GM18951 (cell line): ENCODE results near the gene PGLYRP3.

Experiments
- POLR2A ChIP-seq: IDR thresholded peaks from 4 replicates; pipeline ENCODE4 v1.6.1; 2011; ENCODE audit warnings: mild to moderate bottlenecking; ENCODE audit not compliant: insufficient read length, insufficient read depth; ENCODE audit errors: extremely low read depth
- in situ Hi-C: fragments of 300-500 bp; cut with MboI; formaldehyde crosslinking; loops from one replicate; pipeline ENCODE4 v1.12.0; 2022; ENCODE audit warnings: low sequenced_read_pairs, mixed read lengths, inconsistent platforms; ENCODE audit not compliant: unreplicated experiment

PGLYRP3 gene, protein sequence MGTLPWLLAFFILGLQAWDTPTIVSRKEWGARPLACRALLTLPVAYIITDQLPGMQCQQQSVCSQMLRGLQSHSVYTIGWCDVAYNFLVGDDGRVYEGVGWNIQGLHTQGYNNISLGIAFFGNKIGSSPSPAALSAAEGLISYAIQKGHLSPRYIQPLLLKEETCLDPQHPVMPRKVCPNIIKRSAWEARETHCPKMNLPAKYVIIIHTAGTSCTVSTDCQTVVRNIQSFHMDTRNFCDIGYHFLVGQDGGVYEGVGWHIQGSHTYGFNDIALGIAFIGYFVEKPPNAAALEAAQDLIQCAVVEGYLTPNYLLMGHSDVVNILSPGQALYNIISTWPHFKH

DNA sequence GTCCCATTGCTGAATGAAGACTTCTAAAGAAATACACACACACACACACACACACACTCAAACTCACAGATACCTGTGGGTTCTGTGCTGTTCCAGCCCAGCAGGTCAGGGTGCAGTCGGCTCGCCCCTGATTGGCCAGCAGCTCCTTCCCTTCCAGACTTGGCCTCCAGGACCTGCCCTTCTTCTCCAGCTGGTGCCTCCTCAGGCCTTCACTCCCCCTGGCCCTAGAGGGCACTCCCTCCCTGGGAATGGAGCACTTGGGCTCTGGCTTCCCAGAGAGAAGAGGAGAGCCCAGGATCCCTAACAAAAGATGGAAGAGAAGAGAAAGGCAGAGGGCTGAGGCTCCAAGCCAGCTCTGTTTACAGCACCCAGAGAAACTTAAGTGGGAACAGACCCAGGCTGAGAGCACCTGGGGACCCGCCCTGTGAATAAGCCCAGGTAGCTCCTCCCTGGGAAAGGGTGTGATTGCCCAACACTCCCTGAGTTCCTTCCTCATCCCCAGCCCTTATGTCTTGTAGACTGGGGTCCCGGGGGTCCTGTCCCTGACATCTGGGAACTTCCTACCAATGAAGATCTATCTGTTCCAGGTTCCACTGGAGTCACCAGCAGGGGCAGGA lies at the start of gene PGLYRP3:
Gene PGLYRP3 (minus strand): TSS at position 383 of the 617 bp plus-strand sequence. CDS start 2,287 bp downstream, outside the sequence.
- no peak for TF ChIP-seq POLR2A
- in situ Hi-C loops: no loop called here

DNA sequence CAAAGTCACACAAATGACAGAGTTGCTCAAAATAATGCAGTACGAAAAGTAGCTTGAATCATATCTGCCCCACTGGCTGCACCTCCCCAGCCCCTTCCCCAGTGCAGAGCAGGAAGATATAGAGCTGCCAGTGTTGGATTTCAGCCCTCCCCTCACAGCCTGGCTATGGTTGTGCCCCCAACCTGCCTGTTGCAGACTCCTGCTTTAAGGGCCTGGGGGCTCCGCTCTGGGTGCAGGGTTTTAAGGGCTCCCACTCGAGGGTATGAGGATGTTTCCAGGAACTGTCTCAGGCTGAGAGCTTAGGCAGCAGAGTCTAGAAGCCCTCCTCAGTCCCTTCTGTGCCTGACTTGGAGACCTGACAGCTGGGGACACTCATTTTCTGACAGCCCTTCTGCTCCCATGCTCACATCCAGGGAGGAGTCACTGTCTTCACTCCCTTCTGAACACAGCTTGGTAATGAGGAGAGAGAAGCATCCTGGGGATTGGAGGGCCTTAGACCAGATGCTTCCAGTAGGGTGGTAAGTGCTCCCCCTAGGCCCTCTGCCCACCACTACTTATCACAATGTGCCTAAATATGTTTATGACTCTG lies 49.5 kb upstream of the PGLYRP3 start:
- in situ Hi-C loops: loop anchor here (10.0 kb wide), 1 partner anchor 123 kb away; no protein-coding TSS in a partner anchor
- TF ChIP-seq POLR2A: no peak

DNA sequence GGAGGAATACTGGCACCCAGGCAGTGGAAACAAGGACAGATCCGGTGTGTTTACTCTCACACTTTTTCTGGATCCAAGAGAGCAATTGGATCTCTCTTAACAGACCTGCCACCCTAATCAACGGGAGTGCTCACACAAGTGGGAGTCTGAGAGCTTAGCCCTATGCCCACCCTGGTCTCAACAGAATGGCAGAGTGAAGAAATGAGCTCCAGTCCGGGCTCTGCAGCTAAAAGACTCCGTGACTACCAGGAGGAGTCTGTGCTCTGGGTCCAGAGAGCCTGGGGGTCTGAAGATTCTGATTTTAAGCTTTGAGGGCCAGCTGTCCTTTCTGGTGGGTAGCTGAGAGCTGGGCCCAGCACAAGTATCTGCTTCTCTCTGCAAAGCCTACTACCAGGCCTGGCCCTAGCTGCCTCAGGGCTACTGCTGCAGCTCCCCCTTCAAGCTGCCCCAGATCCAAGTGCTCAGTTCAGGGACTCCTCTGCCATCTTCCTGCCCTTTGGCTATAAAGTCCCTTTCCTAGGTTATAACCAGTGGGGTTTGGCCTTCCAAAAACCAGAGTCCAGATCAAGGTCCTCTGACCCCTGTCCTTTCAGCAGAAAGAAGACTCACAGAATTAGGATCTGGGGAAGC lies 48.8 kb upstream of the PGLYRP3 start:
- TF ChIP-seq POLR2A: no peak
- in situ Hi-C loops: loop anchor here (10.0 kb wide), 1 partner anchor 123 kb away; no protein-coding TSS in a partner anchor

DNA sequence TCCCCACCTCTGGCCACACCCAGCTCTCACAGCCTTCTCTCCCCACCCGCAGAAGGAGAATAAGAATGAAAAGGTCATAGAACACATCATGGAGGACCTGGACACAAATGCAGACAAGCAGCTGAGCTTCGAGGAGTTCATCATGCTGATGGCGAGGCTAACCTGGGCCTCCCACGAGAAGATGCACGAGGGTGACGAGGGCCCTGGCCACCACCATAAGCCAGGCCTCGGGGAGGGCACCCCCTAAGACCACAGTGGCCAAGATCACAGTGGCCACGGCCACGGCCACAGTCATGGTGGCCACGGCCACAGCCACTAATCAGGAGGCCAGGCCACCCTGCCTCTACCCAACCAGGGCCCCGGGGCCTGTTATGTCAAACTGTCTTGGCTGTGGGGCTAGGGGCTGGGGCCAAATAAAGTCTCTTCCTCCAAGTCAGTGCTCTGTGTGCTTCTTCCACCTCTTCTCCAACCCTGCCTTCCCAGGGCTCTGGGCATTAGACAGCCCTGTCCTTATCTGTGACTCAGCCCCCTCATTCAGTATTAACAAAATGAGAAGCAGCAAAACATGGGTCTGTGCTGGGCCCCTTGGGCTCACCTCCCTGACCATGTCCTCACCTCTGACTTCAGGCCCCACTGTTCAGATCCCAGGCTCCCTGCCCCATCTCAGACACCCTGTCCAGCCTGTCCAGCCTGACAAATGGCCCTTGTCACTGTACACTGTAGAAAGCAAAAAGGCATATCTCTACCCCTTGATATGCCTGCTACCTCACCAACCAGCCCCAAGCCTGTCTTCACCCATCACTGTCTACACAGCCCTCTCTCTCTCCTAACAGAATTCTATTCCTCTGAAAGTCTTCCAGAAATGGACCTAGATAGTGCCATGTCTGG lies 48.1 kb upstream of the PGLYRP3 start:
- in situ Hi-C loops: loop anchor here (10.0 kb wide), 1 partner anchor 124 kb away; no protein-coding TSS in a partner anchor
- TF ChIP-seq POLR2A: no peak

DNA sequence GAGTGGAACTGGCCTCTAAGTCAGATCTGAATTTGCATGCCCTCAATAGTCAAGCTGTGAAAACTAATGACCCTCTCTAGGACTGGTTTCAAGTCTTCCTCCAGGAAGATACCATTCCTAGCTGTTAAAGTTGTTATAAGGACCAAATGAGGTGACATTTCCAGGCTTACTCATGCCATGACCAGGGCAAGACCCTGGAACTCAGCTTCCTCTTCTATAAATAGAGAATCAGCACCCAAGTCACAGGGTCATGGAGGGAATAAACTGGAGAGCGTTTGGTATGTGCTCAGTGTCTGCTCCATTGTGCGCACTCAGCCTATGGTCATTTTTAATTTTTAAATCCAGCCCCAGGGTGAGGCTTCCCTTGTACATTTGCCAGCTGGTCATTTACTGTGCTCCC lies 47.4 kb upstream of the PGLYRP3 start:
- TF ChIP-seq POLR2A: no peak
- in situ Hi-C loops: loop anchor here (10.0 kb wide), 1 partner anchor 125 kb away; no protein-coding TSS in a partner anchor

DNA sequence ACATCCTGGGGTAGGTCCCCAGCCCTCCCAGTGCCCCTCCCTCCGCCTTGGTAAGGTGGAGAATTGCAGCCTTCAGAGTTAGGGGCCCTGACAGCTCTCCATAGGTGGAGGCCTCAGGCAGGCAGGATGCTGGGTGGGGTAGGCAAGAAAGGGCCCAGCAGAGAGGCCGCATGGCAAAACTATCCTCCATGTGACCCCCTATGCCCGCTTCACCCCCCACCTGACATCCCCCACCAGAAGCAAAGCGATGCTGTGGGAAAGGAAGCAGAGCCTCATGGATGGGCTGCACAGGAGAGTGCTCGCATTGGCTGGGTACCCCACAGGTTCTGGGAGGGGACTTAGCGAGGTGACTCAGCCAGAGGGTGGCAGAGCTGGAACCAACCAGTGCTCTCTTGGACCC lies 46.5 kb upstream of the PGLYRP3 start:
- no peak for TF ChIP-seq POLR2A
- in situ Hi-C loops: no loop called here

DNA sequence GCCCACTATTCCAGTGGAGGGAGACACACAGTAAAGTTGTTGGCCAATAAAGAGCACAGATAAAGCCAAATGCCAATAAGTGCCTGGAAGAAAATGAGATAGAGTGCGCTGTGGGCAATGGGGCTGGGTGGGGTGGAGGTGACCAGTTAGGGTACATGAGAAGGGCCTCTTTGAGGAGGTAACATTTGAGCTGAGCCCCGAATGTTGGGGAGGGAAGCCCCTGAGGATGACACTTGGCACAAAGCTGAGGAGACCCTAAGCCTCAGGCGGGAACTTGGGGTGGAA lies 45.9 kb upstream of the PGLYRP3 start:
- in situ Hi-C loops: no loop called here
- TF ChIP-seq POLR2A: no peak

DNA sequence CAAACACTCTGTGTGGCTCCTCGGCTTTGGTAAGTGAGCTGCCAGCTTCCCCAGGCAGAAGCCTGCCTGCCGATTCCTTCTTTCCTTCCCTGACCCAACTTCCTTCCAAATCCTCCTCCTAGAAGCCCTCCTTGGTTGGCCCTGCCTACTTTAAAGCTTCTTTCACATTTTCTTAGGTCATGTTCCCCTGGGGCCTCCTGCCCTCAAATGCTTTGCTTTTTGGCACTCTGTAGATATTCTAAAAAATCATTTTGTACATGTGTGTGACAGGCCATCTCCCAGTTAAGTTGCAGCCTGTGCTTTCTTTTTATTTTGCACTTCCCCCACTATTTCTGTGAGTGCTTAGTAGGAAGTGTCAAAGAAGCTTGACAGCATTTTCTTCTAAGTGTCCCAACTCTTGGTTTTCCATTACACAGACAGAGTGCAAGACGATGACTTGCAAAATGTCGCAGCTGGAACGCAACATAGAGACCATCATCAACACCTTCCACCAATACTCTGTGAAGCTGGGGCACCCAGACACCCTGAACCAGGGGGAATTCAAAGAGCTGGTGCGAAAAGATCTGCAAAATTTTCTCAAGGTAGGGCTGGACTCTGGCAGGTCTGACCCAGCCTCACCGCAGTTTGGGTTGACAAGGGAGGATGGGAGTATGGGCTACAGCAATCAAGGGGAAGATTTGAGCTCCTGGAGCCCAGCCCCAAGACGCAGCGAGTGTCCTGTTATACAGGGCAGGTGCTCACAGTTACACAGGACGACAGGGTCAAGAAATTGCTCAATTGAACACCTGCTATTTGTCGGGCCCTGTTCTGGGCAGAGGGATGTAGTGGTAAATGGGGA lies 45.3 kb upstream of the PGLYRP3 start, which contains the start of gene S100A9:
Gene S100A9 (plus strand): TSS at position 2 of the 838 bp plus-strand sequence. CDS start 430 bp downstream, at position 432.
- in situ Hi-C loops: no loop called here
- TF ChIP-seq POLR2A: no peak

DNA sequence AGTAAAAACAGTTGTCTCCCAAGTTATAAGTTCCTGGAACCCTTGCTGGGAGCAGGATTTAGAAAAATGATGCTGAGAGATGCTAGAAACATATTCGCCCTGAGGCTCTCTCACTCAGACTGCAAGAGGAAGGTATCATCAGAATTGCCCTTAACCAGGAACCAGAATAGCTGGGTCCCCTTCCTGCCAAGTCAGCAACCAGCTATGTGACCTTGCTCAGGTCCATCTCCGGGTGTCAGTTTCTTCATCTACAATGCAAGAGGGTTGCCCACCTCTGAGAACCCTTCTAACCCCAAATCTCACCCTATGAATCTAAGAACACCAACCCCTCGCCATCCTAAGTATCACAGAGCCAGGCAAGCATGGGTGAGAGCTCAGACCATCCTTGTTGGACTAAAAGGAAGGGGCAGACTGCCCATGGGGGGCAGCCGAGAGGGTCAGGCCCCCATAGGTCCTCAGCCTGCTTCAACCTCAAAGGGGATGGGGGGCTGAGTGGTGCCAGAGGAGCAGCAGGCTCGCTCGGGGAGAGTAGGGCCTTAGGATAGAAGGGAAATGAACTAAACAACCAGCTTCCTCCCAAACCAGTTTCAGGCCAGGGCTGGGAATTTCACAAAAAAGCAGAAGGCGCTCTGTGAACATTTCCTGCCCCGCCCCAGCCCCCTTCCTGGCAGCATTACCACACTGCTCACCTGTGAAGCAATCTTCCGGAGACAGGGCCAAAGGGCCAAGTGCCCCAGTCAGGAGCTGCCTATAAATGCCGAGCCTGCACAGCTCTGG lies 44.5 kb upstream of the PGLYRP3 start:
- no peak for TF ChIP-seq POLR2A
- in situ Hi-C loops: no loop called here

DNA sequence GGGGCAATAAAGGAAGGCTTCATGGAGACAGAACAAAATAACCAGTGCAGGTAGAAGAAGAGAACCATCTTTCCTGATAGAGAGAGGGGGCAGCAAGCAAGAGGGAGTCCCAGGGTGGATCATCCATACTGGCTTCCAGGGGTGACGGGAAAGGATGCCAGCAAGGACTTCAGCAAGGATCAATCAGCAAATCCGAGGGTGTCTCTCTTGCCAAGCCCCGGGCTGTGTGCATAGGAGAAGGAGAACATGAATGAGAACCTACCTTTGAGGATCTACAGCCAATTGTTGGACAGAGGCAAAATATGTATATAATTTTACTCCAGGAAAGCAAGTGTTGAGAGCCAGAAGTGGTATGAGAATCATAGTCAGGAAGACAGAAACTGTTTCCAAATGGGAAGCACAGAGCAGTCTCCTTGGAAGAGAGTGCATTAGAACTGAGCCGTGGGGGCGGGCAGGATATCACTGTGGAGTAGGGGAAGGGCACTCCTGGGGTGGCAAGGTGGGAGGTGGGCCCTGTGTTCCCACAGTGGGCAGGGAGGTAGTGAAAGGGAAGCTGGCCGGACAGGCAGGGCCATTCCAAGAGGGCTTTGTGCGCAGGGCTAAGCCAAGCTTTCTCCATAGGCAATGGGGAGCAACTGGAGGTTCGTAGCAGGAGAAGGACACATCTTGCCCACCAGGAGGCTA lies 43.8 kb upstream of the PGLYRP3 start:
- in situ Hi-C loops: no loop called here

More for the DNA sequence above, 43.8 kb upstream of the PGLYRP3 start:
- TF ChIP-seq POLR2A: no peak
